Natural killer cell (primary cell): ENCODE measurements around the gene CHN2. TPM values are rescaled to one million over a fixed set of nuclear protein-coding genes. Genes with fewer than 3 reads are reported as not detected.

Experiments used
- ATAC-seq, 3 donors: fragments of 150-1000 bp in 2 of 3; fragments of 200-7000 bp in 1 of 3; cut with Tn5 transposase; 1 replicate in 1 of 3; 2 replicates in 2 of 3; pipeline ENCODE4 v1.10.0; 2021; ENCODE audit warnings: mild to moderate bottlenecking in 2 of 3, moderate library complexity in 2 of 3
- DNase-seq, 2 donors: peaks; one replicate each; pipeline versions ENCODE4 v3.0.0 to v3.0.0-alpha.2; 2013 to 2021; ENCODE audit warnings: mixed read lengths in 1 of 2
- H3K27ac ChIP-seq: one replicate; pipeline ENCODE4 v1.5.1; 2013; ENCODE audit warnings: mild to moderate bottlenecking, low read length
- H3K27me3 ChIP-seq: one replicate; pipeline ENCODE4 v1.6.1; 2013; ENCODE audit warnings: low read length; ENCODE audit not compliant: control insufficient read depth, insufficient read depth
- H3K36me3 ChIP-seq: one replicate; pipeline ENCODE4 v1.6.1; 2013; ENCODE audit warnings: low read length; ENCODE audit not compliant: control insufficient read depth, insufficient read depth
- H3K4me1 ChIP-seq: one replicate; pipeline ENCODE4 v1.6.1; 2013; ENCODE audit warnings: low read length; ENCODE audit not compliant: control insufficient read depth, insufficient read depth
- H3K4me3 ChIP-seq: one replicate; pipeline ENCODE4 v1.5.1; 2013; ENCODE audit warnings: low read length
- H3K9me3 ChIP-seq: one replicate; pipeline ENCODE4 v1.6.1; 2013; ENCODE audit warnings: low read length; ENCODE audit not compliant: control insufficient read depth, insufficient read depth
- H3K27ac Mint-ChIP-seq, 2 donors: one replicate each; pipeline ENCODE4 v1.8.0; 2022; ENCODE audit warnings: mild to moderate bottlenecking in 2 of 2, mixed read lengths in 2 of 2, moderate library complexity in 1 of 2
- H3K27me3 Mint-ChIP-seq, 2 donors: one replicate each; pipeline ENCODE4 v1.8.0; 2022; ENCODE audit warnings: low read depth in 2 of 2, mixed read lengths in 2 of 2
- H3K36me3 Mint-ChIP-seq: one replicate; pipeline ENCODE4 v1.8.0; 2022; ENCODE audit warnings: mixed read lengths
- H3K4me1 Mint-ChIP-seq, 2 donors: one replicate each; pipeline ENCODE4 v1.8.0; 2022; ENCODE audit warnings: mixed read lengths in 2 of 2
- H3K4me3 Mint-ChIP-seq: one replicate; pipeline ENCODE4 v1.8.0; 2022; ENCODE audit warnings: mild to moderate bottlenecking, moderate library complexity, mixed read lengths
- H3K9me3 Mint-ChIP-seq, 2 donors: one replicate each; pipeline ENCODE4 v1.8.0; 2022; ENCODE audit warnings: mixed read lengths in 2 of 2
- WGBS: methylation state at CpG from one replicate; pipeline ENCODE4 v1.1.7; 2013; ENCODE audit warnings: missing lambda C conversion rate; ENCODE audit not compliant: insufficient coverage; 5-methylcytosine and 5-hydroxymethylcytosine counted together
- intact Hi-C: fragments of 100-400 bp; cut with micrococcal nuclease; formaldehyde crosslinking; loops from one replicate; pipeline ENCODE4 v1.14.2; 2022
- total RNA-seq, 4 donors: library from RNA; stranded (reverse); fragments of 120-200 nt in 1 of 4; gene quantifications; one replicate each; pipeline versions ENCODE4 v1.2.3 to v1.2.4, GENCODE V29; 2013 to 2022
- TF ChIP-seq, protein P1 (sequence below): fragments of 200-600 bp; IDR thresholded peaks from one replicate; pipeline ENCODE4 v1.8.0; 2022; ENCODE audit warnings: antibody characterized with exemption

CHN2 gene
- total RNA-seq, 3 donors from 2014 or later (not counting 1 experiment from before 2014, with no cell fraction given), result 23.2 to 40.6 (median 30.2) TPM

GRCh38 chr7:29478687-29479240 lies 284.2 kb downstream of the CHN2 start:
- no peaks in the 10 kb centered on the region for H3K27me3 Mint-ChIP-seq
- H3K4me1 Mint-ChIP-seq, result no peaks in the 10 kb centered on the region
- Histone ChIP-seq H3K27ac (no peak overlapping the region), H3K9me3 (no peaks in the 10 kb centered on the region), H3K4me1 (no peaks in the 10 kb centered on the region), H3K27me3 (no peaks in the 10 kb centered on the region), H3K4me3 (no peak overlapping the region), H3K36me3 (no peaks in the 10 kb centered on the region)
- H3K36me3 Mint-ChIP-seq, result no peaks in the 10 kb centered on the region
- no peak overlapping the region for H3K27ac Mint-ChIP-seq
- H3K4me3 Mint-ChIP-seq, result no peak overlapping the region
- WGBS, result 84% methylated on average over 4 of the region's 4 CpGs
- TF ChIP-seq, protein P1, sequence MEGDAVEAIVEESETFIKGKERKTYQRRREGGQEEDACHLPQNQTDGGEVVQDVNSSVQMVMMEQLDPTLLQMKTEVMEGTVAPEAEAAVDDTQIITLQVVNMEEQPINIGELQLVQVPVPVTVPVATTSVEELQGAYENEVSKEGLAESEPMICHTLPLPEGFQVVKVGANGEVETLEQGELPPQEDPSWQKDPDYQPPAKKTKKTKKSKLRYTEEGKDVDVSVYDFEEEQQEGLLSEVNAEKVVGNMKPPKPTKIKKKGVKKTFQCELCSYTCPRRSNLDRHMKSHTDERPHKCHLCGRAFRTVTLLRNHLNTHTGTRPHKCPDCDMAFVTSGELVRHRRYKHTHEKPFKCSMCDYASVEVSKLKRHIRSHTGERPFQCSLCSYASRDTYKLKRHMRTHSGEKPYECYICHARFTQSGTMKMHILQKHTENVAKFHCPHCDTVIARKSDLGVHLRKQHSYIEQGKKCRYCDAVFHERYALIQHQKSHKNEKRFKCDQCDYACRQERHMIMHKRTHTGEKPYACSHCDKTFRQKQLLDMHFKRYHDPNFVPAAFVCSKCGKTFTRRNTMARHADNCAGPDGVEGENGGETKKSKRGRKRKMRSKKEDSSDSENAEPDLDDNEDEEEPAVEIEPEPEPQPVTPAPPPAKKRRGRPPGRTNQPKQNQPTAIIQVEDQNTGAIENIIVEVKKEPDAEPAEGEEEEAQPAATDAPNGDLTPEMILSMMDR, result no peak
- ATAC-seq (no peak), DNase-seq (no peak)
- intact Hi-C loops, result no loop called here
- H3K9me3 Mint-ChIP-seq, result no peaks in the 10 kb centered on the region

DNA sequence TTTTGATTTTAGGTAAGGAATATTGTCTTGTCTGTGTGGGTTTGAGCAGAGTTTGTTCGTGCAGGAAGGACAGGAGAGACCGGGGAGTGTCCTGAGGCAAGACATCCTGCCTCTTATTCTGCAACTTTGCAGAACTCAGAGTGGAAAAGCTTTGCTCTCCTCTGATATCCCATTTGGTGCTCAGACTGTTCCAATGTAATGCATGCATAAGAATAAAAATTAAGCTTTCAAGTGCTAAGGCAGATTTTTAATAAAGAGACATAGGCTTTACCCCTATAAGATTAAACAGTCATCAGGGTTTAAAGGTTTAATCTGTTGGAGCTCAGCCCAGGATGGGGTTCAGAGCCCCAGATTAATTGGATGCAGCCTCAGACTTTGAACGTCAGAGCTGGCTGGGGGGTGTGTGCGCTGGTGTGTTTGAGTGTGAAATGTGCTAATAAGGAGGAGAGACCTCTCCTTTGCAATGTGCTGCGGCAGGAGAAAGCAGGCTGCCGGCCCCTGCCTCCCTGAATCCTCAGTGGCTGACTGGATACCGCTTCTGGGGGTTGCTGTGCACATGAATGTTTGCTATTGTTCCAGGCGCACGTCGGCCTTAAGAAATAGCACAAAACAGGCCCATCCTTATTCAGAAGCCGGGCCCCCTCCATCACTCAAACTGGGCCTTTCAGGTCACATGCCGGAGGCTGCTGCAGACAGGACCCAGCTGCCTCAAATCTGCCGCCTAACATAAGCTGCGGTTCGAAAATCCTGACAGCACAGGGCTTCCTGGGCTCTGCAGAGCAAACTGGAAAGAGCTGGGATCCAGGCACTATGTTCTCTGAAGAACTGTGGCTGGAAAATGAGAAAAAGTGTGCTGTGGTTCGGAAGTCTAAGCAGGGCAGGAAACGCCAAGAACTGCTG lies 285.0 kb downstream of the CHN2 start:
- no peaks in the 10 kb centered on the region for H3K36me3 Mint-ChIP-seq
- H3K27ac ChIP-seq, result no peak overlapping the region
- H3K4me1 ChIP-seq, result no peaks in the 10 kb centered on the region
- WGBS, result 91% methylated on average over 17 of the region's 17 CpGs
- no peaks in the 10 kb centered on the region for H3K27me3 ChIP-seq
- TF ChIP-seq, protein P1, result no peak
- no peak for ATAC-seq
- H3K9me3 ChIP-seq, result no peaks in the 10 kb centered on the region
- no peaks in the 10 kb centered on the region for H3K27me3 Mint-ChIP-seq
- H3K4me1 Mint-ChIP-seq, result no peaks in the 10 kb centered on the region
- H3K36me3 ChIP-seq, result no peaks in the 10 kb centered on the region
- no peak overlapping the region for H3K4me3 Mint-ChIP-seq
- intact Hi-C loops, result no loop called here
- H3K9me3 Mint-ChIP-seq, result no peaks in the 10 kb centered on the region
- H3K27ac Mint-ChIP-seq, result no peak overlapping the region
- no peak overlapping the region for H3K4me3 ChIP-seq
- DNase-seq, result no peak

- Mint-ChIP-seq H3K9me3 (no peaks in the 10 kb centered on the region), H3K27me3 (no peaks in the 10 kb centered on the region), H3K27ac (no peak overlapping the region), H3K4me1 (no peaks in the 10 kb centered on the region), H3K4me3 (no peak overlapping the region), H3K36me3 (no peaks in the 10 kb centered on the region)
- no peaks in the 10 kb centered on the region for H3K27me3 ChIP-seq
- TF ChIP-seq, protein P1, result no peak
- no peaks in the 10 kb centered on the region for H3K36me3 ChIP-seq
- intact Hi-C loops, result no loop called here
- H3K9me3 ChIP-seq, result no peaks in the 10 kb centered on the region
- H3K27ac ChIP-seq, result no peak overlapping the region
- WGBS, result 92% methylated on average over 5 of the region's 5 CpGs
- no peak overlapping the region for H3K4me3 ChIP-seq
- ATAC-seq (no peak), DNase-seq (no peak)
- H3K4me1 ChIP-seq, result no peaks in the 10 kb centered on the region
Observed at GRCh38 chr7:29480451-29480850, 285.9 kb downstream of the CHN2 start.
